HepG2 (cell line): Measurements from ENCODE around the gene DDX17. TPM values are rescaled to one million over a fixed set of nuclear protein-coding genes. Genes with fewer than 3 reads are reported as not detected.

Experiments
- ATF1 ChIP-seq: IDR thresholded peaks from 2 replicates; pipeline ENCODE4 v1.6.1; 2016; ENCODE audit warnings: mild to moderate bottlenecking, control low read depth
- ELF1 ChIP-seq: sonication (generic); formaldehyde crosslinking; IDR thresholded peaks from 2 replicates; pipeline ENCODE4 v1.4.0; 2020; ENCODE audit warnings: missing genetic modification reagents
- ELF3 ChIP-seq: IDR thresholded peaks from 2 replicates; pipeline ENCODE4 v1.6.1; 2016; ENCODE audit warnings: missing genetic modification reagents, missing compliant biosample characterization
- FOXM1 ChIP-seq: sonication (generic); formaldehyde crosslinking; IDR thresholded peaks from 2 replicates; pipeline ENCODE4 v1.5.0; 2020; ENCODE audit warnings: missing genetic modification reagents
- GLI4 ChIP-seq: sonication (generic); formaldehyde crosslinking; IDR thresholded peaks from 2 replicates; pipeline ENCODE4 v1.5.1; 2020; ENCODE audit warnings: missing genetic modification reagents, mild to moderate bottlenecking, moderate library complexity, borderline replicate concordance
- NFKB2 ChIP-seq: sonication (generic); formaldehyde crosslinking; IDR thresholded peaks from 2 replicates; pipeline ENCODE4 v1.4.0; 2020; ENCODE audit warnings: missing genetic modification reagents, borderline replicate concordance
- SMAD3 ChIP-seq: sonication (generic); formaldehyde crosslinking; IDR thresholded peaks from 2 replicates; pipeline ENCODE4 v1.4.0; 2020; ENCODE audit warnings: missing genetic modification reagents
- SOX13 ChIP-seq, 3 experiments: fragments of 450-650 bp in 1 of 3; sonication (generic) in 1 of 3; formaldehyde crosslinking in 1 of 3; IDR thresholded peaks in 2 of 3; conservative IDR thresholded peaks in 1 of 3; 2 replicates each; pipeline versions ENCODE4 v1.5.0 to v1.6.1; 2016 to 2020; ENCODE audit warnings: antibody characterized with exemption in 1 of 3, mild to moderate bottlenecking in 1 of 3, missing compliant biosample characterization in 1 of 3, missing genetic modification reagents in 1 of 3, moderate library complexity in 1 of 3
- ZBTB26 ChIP-seq: IDR thresholded peaks from 2 replicates; pipeline ENCODE4 v1.6.1; 2016; ENCODE audit warnings: missing compliant biosample characterization, missing genetic modification reagents, borderline replicate concordance
- ZNF441 ChIP-seq: sonication (generic); formaldehyde crosslinking; IDR thresholded peaks from 2 replicates; pipeline ENCODE4 v1.7.0; 2021; ENCODE audit warnings: missing genetic modification reagents, borderline replicate concordance
- ZNF709 ChIP-seq: sonication (generic); formaldehyde crosslinking; IDR thresholded peaks from 2 replicates; pipeline ENCODE4 v1.5.0; 2020; ENCODE audit warnings: mild to moderate bottlenecking, missing genetic modification reagents
- polyA plus RNA-seq, 8 experiments: library from polyadenylated mRNA; depleted of rRNA in 3 of 8; stranded (reverse) in 7 of 8; unstranded in 1 of 8; fragments of >200 nt; fragmentation: Illumina TruSeq in 4 of 8; extraction: Trizol in 4 of 8; gene quantifications; 2 replicates each; pipeline versions ENCODE4 v1.2.1 to v1.2.3, GENCODE V29; 2011 to 2016; ENCODE audit warnings: low read depth in 4 of 8, missing spikeins in 1 of 8, mixed read lengths in 1 of 8; ENCODE audit not compliant: insufficient read depth in 1 of 8
- total RNA-seq, 5 experiments: library from RNA; depleted of rRNA; stranded (reverse); fragments of >200 nt; fragmentation: Illumina TruSeq; extraction: Trizol; gene quantifications; 2 replicates each; pipeline ENCODE4 v1.2.3, GENCODE V29; 2016; ENCODE audit warnings: low read depth in 1 of 5
- TF ChIP-seq, protein P1 (sequence below): sonication (generic); formaldehyde crosslinking; IDR thresholded peaks from 2 replicates; pipeline ENCODE4 v1.4.0; 2020; ENCODE audit warnings: missing genetic modification reagents
- TF ChIP-seq, protein P2 (sequence below): sonication (generic); formaldehyde crosslinking; IDR thresholded peaks from 2 replicates; pipeline ENCODE4 v1.4.0; 2020; ENCODE audit warnings: missing genetic modification reagents, mild to moderate bottlenecking, borderline replicate concordance
- TF ChIP-seq, protein P3 (sequence below): sonication (generic); formaldehyde crosslinking; IDR thresholded peaks from 2 replicates; pipeline ENCODE4 v1.9.0; 2022; ENCODE audit warnings: missing genetic modification reagents, mild to moderate bottlenecking, borderline replicate concordance
- TF ChIP-seq, protein P4 (sequence below): IDR thresholded peaks from 2 replicates; pipeline ENCODE4 v1.4.0; 2020; ENCODE audit warnings: mild to moderate bottlenecking, missing genetic modification reagents

Gene DDX17
- total and polyA plus RNA-seq, 2 of the 13 experiments (the other 11 are each of a cell fraction or from before 2014, with no cell fraction given): 238 to 344 TPM

GRCh38 chr22:38504731-38505540, 1.2 kb downstream of the DDX17 start (continued):
- TF ChIP-seq, protein P1, sequence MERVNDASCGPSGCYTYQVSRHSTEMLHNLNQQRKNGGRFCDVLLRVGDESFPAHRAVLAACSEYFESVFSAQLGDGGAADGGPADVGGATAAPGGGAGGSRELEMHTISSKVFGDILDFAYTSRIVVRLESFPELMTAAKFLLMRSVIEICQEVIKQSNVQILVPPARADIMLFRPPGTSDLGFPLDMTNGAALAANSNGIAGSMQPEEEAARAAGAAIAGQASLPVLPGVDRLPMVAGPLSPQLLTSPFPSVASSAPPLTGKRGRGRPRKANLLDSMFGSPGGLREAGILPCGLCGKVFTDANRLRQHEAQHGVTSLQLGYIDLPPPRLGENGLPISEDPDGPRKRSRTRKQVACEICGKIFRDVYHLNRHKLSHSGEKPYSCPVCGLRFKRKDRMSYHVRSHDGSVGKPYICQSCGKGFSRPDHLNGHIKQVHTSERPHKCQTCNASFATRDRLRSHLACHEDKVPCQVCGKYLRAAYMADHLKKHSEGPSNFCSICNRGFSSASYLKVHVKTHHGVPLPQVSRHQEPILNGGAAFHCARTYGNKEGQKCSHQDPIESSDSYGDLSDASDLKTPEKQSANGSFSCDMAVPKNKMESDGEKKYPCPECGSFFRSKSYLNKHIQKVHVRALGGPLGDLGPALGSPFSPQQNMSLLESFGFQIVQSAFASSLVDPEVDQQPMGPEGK: peak; percentile 84
- TF ChIP-seq GLI4 (no peak), ZNF441 (CRISPR knock-in tag) (peak; percentile 69; the same call in 1 of the 2 replicates), ELF1 (CRISPR knock-in tag) (peak; percentile 29; the same call in 1 of the 2 replicates), ATF1 (CRISPR knock-in tag) (peak; percentile 52; the same call in 1 of the 2 replicates), ZBTB26 (CRISPR knock-in tag) (0 out of 2 replicates have a peak, but pooled peaks have one; percentile 35), SOX13 (IDR thresholded peaks at IDR 0.05) (no peak), SOX13 (CRISPR knock-in tag; conservative IDR thresholded peaks at IDR 0.05 in 1 of 2, IDR thresholded peaks at IDR 0.05 in 1 of 2) (peak in 1 of 2 experiments; percentile 5; a peak in 1 of 4 replicates), NFKB2 (CRISPR knock-in tag) (peak; percentile 32; the same call in 1 of the 2 replicates), ELF3 (no peak), FOXM1 (CRISPR knock-in tag) (no peak), SMAD3 (CRISPR knock-in tag) (0 out of 2 replicates have a peak, but pooled peaks have one; percentile 33), ZNF709 (0 out of 2 replicates have a peak, but pooled peaks have one; percentile 26)
- TF ChIP-seq, protein P2, sequence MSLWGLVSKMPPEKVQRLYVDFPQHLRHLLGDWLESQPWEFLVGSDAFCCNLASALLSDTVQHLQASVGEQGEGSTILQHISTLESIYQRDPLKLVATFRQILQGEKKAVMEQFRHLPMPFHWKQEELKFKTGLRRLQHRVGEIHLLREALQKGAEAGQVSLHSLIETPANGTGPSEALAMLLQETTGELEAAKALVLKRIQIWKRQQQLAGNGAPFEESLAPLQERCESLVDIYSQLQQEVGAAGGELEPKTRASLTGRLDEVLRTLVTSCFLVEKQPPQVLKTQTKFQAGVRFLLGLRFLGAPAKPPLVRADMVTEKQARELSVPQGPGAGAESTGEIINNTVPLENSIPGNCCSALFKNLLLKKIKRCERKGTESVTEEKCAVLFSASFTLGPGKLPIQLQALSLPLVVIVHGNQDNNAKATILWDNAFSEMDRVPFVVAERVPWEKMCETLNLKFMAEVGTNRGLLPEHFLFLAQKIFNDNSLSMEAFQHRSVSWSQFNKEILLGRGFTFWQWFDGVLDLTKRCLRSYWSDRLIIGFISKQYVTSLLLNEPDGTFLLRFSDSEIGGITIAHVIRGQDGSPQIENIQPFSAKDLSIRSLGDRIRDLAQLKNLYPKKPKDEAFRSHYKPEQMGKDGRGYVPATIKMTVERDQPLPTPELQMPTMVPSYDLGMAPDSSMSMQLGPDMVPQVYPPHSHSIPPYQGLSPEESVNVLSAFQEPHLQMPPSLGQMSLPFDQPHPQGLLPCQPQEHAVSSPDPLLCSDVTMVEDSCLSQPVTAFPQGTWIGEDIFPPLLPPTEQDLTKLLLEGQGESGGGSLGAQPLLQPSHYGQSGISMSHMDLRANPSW (CRISPR knock-in tag): no peak
- TF ChIP-seq, protein P3, sequence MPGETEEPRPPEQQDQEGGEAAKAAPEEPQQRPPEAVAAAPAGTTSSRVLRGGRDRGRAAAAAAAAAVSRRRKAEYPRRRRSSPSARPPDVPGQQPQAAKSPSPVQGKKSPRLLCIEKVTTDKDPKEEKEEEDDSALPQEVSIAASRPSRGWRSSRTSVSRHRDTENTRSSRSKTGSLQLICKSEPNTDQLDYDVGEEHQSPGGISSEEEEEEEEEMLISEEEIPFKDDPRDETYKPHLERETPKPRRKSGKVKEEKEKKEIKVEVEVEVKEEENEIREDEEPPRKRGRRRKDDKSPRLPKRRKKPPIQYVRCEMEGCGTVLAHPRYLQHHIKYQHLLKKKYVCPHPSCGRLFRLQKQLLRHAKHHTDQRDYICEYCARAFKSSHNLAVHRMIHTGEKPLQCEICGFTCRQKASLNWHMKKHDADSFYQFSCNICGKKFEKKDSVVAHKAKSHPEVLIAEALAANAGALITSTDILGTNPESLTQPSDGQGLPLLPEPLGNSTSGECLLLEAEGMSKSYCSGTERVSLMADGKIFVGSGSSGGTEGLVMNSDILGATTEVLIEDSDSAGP (CRISPR knock-in tag): peak; percentile 16; the same call in 1 of the 2 replicates
- TF ChIP-seq, protein P4, sequence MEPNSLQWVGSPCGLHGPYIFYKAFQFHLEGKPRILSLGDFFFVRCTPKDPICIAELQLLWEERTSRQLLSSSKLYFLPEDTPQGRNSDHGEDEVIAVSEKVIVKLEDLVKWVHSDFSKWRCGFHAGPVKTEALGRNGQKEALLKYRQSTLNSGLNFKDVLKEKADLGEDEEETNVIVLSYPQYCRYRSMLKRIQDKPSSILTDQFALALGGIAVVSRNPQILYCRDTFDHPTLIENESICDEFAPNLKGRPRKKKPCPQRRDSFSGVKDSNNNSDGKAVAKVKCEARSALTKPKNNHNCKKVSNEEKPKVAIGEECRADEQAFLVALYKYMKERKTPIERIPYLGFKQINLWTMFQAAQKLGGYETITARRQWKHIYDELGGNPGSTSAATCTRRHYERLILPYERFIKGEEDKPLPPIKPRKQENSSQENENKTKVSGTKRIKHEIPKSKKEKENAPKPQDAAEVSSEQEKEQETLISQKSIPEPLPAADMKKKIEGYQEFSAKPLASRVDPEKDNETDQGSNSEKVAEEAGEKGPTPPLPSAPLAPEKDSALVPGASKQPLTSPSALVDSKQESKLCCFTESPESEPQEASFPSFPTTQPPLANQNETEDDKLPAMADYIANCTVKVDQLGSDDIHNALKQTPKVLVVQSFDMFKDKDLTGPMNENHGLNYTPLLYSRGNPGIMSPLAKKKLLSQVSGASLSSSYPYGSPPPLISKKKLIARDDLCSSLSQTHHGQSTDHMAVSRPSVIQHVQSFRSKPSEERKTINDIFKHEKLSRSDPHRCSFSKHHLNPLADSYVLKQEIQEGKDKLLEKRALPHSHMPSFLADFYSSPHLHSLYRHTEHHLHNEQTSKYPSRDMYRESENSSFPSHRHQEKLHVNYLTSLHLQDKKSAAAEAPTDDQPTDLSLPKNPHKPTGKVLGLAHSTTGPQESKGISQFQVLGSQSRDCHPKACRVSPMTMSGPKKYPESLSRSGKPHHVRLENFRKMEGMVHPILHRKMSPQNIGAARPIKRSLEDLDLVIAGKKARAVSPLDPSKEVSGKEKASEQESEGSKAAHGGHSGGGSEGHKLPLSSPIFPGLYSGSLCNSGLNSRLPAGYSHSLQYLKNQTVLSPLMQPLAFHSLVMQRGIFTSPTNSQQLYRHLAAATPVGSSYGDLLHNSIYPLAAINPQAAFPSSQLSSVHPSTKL (CRISPR knock-in tag): peak; percentile 16; the same call in 1 of the 2 replicates
